HL-60 (cell line): ENCODE results near the gene WNT4.

Experiments used
- CTCF ChIP-seq: IDR thresholded peaks from one replicate; pipeline ENCODE4 v1.5.1; 2011; ENCODE audit warnings: low read length, control low read depth, inconsistent platforms; ENCODE audit not compliant: insufficient read depth
- SPI1 ChIP-seq: IDR thresholded peaks from 2 replicates; pipeline ENCODE4 v1.6.1; 2012; ENCODE audit warnings: low read depth, mild to moderate bottlenecking, borderline replicate concordance

GRCh38 chr1:22188436-22188835 is 45.5 kb upstream of the WNT4 start:
- no peak for TF ChIP-seq CTCF
- TF ChIP-seq SPI1 = no peak
